Epithelial cell of esophagus (primary cell): ENCODE data around the gene TOLLIP.
"Not testable (repeated sequence)": the region's sequence is repeated elsewhere in the genome, so short reads cannot be mapped to it uniquely, and the experiment has no call there.

Source experiments
- DNase-seq: peaks from one replicate; pipeline ENCODE4 v3.0.0; 2010; ENCODE audit warnings: low read depth
- H3K4me3 ChIP-seq: 2 replicates; pipeline ENCODE4 v1.5.1; 2011; ENCODE audit warnings: mild to moderate bottlenecking, low read length, control low read depth
- CTCF ChIP-seq: IDR thresholded peaks from 2 replicates; pipeline ENCODE4 v1.5.1; 2011; ENCODE audit warnings: low read depth, mild to moderate bottlenecking, low read length, control low read depth, inconsistent platforms; ENCODE audit not compliant: insufficient read depth; ENCODE audit errors: missing control alignments

TOLLIP gene

GRCh38 chr11:1346669-1347390 lies 37.4 kb upstream of the TOLLIP start:
- no peak for TF ChIP-seq CTCF
- DNase-seq: no peak
- no peak overlapping the region for H3K4me3 ChIP-seq

GRCh38 chr11:1345737-1346513 lies 36.5 kb upstream of the TOLLIP start:
- TF ChIP-seq CTCF: no peak
- DNase-seq: no peak
- no peak overlapping the region for H3K4me3 ChIP-seq

GRCh38 chr11:1344056-1344635 lies 34.7 kb upstream of the TOLLIP start:
- no peak overlapping the region for H3K4me3 ChIP-seq
- no peak for TF ChIP-seq CTCF
- no peak for DNase-seq

- no peak for DNase-seq
- no peak for TF ChIP-seq CTCF
- H3K4me3 ChIP-seq: no peak overlapping the region
Observed at GRCh38 chr11:1343391-1344055, 34.1 kb upstream of the TOLLIP start.

- no peak for DNase-seq
- H3K4me3 ChIP-seq: no peak overlapping the region
- no peak for TF ChIP-seq CTCF
Observed at GRCh38 chr11:1342946-1343345, 33.5 kb upstream of the TOLLIP start.

GRCh38 chr11:1341928-1342524 lies 32.6 kb upstream of the TOLLIP start:
- no peak overlapping the region for H3K4me3 ChIP-seq
- no peak for DNase-seq
- no peak for TF ChIP-seq CTCF

- not testable (repeated sequence) for DNase-seq, H3K4me3 ChIP-seq
Observed at GRCh38 chr11:1341226-1341625, 31.8 kb upstream of the TOLLIP start.
